ENCODE data around the gene GALNT3. TPM values are rescaled to one million over a fixed set of nuclear protein-coding genes. Genes with fewer than 3 reads are reported as not detected.

GALNT3 gene
- total RNA-seq, 1 donor from 2014 or later = 0.64 TPM

GRCh38 chr2:165778187-165778556, 15.9 kb downstream of the GALNT3 start:
- intact Hi-C loops (cut with DNase I) = no loop called here
- Histone ChIP-seq H3K4me3 (no peak overlapping the region), H3K4me1 (no peaks in the 10 kb centered on the region), H3K9me3 (no peaks in the 10 kb centered on the region), H3K27me3 (no peaks in the 10 kb centered on the region), H3K27ac (no peak overlapping the region), H3K36me3 (no peaks in the 10 kb centered on the region)
- DNase-seq (ENCODE audit: low spot score in 2 of 2) = no peak
- TF ChIP-seq CTCF (IDR thresholded peaks at IDR 0.05) = no peak

GRCh38 chr2:165777522-165778186, 16.4 kb downstream of the GALNT3 start:
- H3K27ac ChIP-seq = no peak overlapping the region
- TF ChIP-seq CTCF (IDR thresholded peaks at IDR 0.05) = no peak
- H3K4me1 ChIP-seq = no peaks in the 10 kb centered on the region
- no peaks in the 10 kb centered on the region for H3K27me3 ChIP-seq
- H3K4me3 ChIP-seq = no peak overlapping the region
- no peaks in the 10 kb centered on the region for H3K36me3 ChIP-seq
- no peaks in the 10 kb centered on the region for H3K9me3 ChIP-seq
- intact Hi-C loops (cut with DNase I) = no loop called here
- DNase-seq (ENCODE audit: low spot score in 2 of 2) = no peak

- H3K27me3 ChIP-seq = no peaks in the 10 kb centered on the region
- intact Hi-C loops (cut with DNase I) = no loop called here
- no peak for TF ChIP-seq CTCF (IDR thresholded peaks at IDR 0.05)
Measured at GRCh38 chr2:165776796-165777195, 17.3 kb downstream of the GALNT3 start.

GRCh38 chr2:165776013-165776412, 18.0 kb downstream of the GALNT3 start:
- Histone ChIP-seq H3K27me3 (no peaks in the 10 kb centered on the region), H3K9me3 (no peaks in the 10 kb centered on the region), H3K4me3 (no peak overlapping the region), H3K36me3 (no peaks in the 10 kb centered on the region), H3K4me1 (no peaks in the 10 kb centered on the region), H3K27ac (no peak overlapping the region)
- DNase-seq (ENCODE audit: low spot score in 2 of 2) = no peak
- no peak for TF ChIP-seq CTCF (IDR thresholded peaks at IDR 0.05)
- intact Hi-C loops (cut with DNase I) = no loop called here

More at GRCh38 chr2:165776796-165777195, 17.3 kb downstream of the GALNT3 start:
- Histone ChIP-seq H3K4me1 (no peaks in the 10 kb centered on the region), H3K9me3 (no peaks in the 10 kb centered on the region), H3K27ac (no peak overlapping the region), H3K36me3 (no peaks in the 10 kb centered on the region), H3K4me3 (no peak overlapping the region)
- DNase-seq (ENCODE audit: low spot score in 2 of 2) = no peak

- intact Hi-C loops (cut with DNase I) = no loop called here
- Histone ChIP-seq H3K27me3 (no peaks in the 10 kb centered on the region), H3K9me3 (no peaks in the 10 kb centered on the region), H3K27ac (no peak overlapping the region), H3K4me3 (no peak overlapping the region), H3K4me1 (no peaks in the 10 kb centered on the region), H3K36me3 (no peaks in the 10 kb centered on the region)
- no peak for TF ChIP-seq CTCF (IDR thresholded peaks at IDR 0.05)
- DNase-seq (ENCODE audit: low spot score in 2 of 2) = no peak
Measured at GRCh38 chr2:165773684-165774083, 20.4 kb downstream of the GALNT3 start.

GRCh38 chr2:165772183-165772582, 21.9 kb downstream of the GALNT3 start:
- no peak for TF ChIP-seq CTCF (IDR thresholded peaks at IDR 0.05)
- no peak overlapping the region for H3K4me3 ChIP-seq
- no peaks in the 10 kb centered on the region for H3K9me3 ChIP-seq

More at GRCh38 chr2:165772183-165772582, 21.9 kb downstream of the GALNT3 start:
- intact Hi-C loops (cut with DNase I) = no loop called here
- Histone ChIP-seq H3K36me3 (no peaks in the 10 kb centered on the region), H3K4me1 (no peaks in the 10 kb centered on the region), H3K27ac (no peak overlapping the region), H3K27me3 (no peaks in the 10 kb centered on the region)
- DNase-seq (ENCODE audit: low spot score in 2 of 2) = no peak

Data from ascending aorta (tissue), 2 donors.